WERI-Rb-1 (cell line): ENCODE measurements around the gene SEMA3C.

ENCODE experiments used
- DNase-seq: peaks from one replicate; pipeline ENCODE4 v3.0.0-alpha.2; 2020
- H3K27ac ChIP-seq: fragments of 250-450 bp; sonication (Bioruptor Pico); 2 replicates; pipeline ENCODE4 v1.5.1; 2020; ENCODE audit warnings: mild to moderate bottlenecking, moderate library complexity
- H3K27me3 ChIP-seq: fragments of 250-450 bp; sonication (Bioruptor Pico); 2 replicates; pipeline ENCODE4 v1.5.1; 2021; ENCODE audit warnings: mild to moderate bottlenecking, low read depth, moderate library complexity; ENCODE audit not compliant: insufficient read depth, severe bottlenecking
- H3K36me3 ChIP-seq: fragments of 250-450 bp; sonication (Bioruptor Pico); 2 replicates; pipeline ENCODE4 v1.5.1; 2020; ENCODE audit warnings: mild to moderate bottlenecking, moderate library complexity
- H3K4me3 ChIP-seq: 2 replicates; pipeline ENCODE4 v1.5.1; 2011; ENCODE audit warnings: low read depth, mild to moderate bottlenecking, control low read depth, low read length
- H3K9me3 ChIP-seq: fragments of 250-450 bp; sonication (Bioruptor Pico); 2 replicates; pipeline ENCODE4 v1.5.1; 2021; ENCODE audit warnings: mild to moderate bottlenecking, moderate library complexity; ENCODE audit not compliant: severe bottlenecking
- CTCF ChIP-seq: IDR thresholded peaks from 2 replicates; pipeline ENCODE4 v1.5.1; 2011; ENCODE audit warnings: low read depth, mild to moderate bottlenecking, control low read depth, inconsistent platforms, low read length

The SEMA3C gene

GRCh38 chr7:80842022-80842790 is 76.6 kb downstream of the SEMA3C start:
- no peak for TF ChIP-seq CTCF
- Histone ChIP-seq H3K27me3 (no peaks in the 10 kb centered on the region), H3K27ac (no peak overlapping the region), H3K4me3 (no peak overlapping the region), H3K9me3 (no peaks in the 10 kb centered on the region), H3K36me3 (no peaks in the 10 kb centered on the region)
- no peak for DNase-seq

- no peak for DNase-seq
- Histone ChIP-seq H3K4me3 (no peak overlapping the region), H3K27me3 (no peaks in the 10 kb centered on the region), H3K36me3 (no peaks in the 10 kb centered on the region), H3K27ac (no peak overlapping the region), H3K9me3 (no peaks in the 10 kb centered on the region)
- no peak for TF ChIP-seq CTCF
Observed at GRCh38 chr7:80841423-80841955, 77.4 kb downstream of the SEMA3C start.

GRCh38 chr7:80840681-80841080 is 78.2 kb downstream of the SEMA3C start:
- Histone ChIP-seq H3K27ac (no peak overlapping the region), H3K9me3 (no peaks in the 10 kb centered on the region), H3K27me3 (no peaks in the 10 kb centered on the region), H3K4me3 (no peak overlapping the region), H3K36me3 (no peaks in the 10 kb centered on the region)
- no peak for TF ChIP-seq CTCF
- DNase-seq: no peak

- TF ChIP-seq CTCF: no peak
Observed at GRCh38 chr7:80839855-80840254, 79.0 kb downstream of the SEMA3C start.

GRCh38 chr7:80838643-80839042 is 80.2 kb downstream of the SEMA3C start:
- DNase-seq: no peak
- TF ChIP-seq CTCF: no peak
- no peak overlapping the region for H3K4me3 ChIP-seq
- H3K9me3 ChIP-seq: no peaks in the 10 kb centered on the region
- H3K36me3 ChIP-seq: no peaks in the 10 kb centered on the region
- H3K27ac ChIP-seq: no peak overlapping the region
- no peaks in the 10 kb centered on the region for H3K27me3 ChIP-seq

More at GRCh38 chr7:80839855-80840254, 79.0 kb downstream of the SEMA3C start:
- no peaks in the 10 kb centered on the region for H3K9me3 ChIP-seq
- H3K36me3 ChIP-seq: no peaks in the 10 kb centered on the region
- DNase-seq: no peak
- no peak overlapping the region for H3K4me3 ChIP-seq
- H3K27ac ChIP-seq: no peak overlapping the region
- H3K27me3 ChIP-seq: no peaks in the 10 kb centered on the region

- Histone ChIP-seq H3K27ac (no peak overlapping the region), H3K9me3 (no peaks in the 10 kb centered on the region), H3K36me3 (no peaks in the 10 kb centered on the region), H3K27me3 (no peaks in the 10 kb centered on the region), H3K4me3 (no peak overlapping the region)
- TF ChIP-seq CTCF: no peak
- DNase-seq: no peak
Observed at GRCh38 chr7:80837345-80837744, 81.5 kb downstream of the SEMA3C start.
